HG02884 (cell line): ENCODE data around the gene TGFBI.

Source experiments
- ATAC-seq: cut with Tn5 transposase; IDR thresholded peaks from one replicate; pipeline ENCODE4 v1.9.1; 2021; ENCODE audit warnings: mild to moderate bottlenecking, moderate library complexity; ENCODE audit not compliant: unreplicated experiment

Gene TGFBI

DNA sequence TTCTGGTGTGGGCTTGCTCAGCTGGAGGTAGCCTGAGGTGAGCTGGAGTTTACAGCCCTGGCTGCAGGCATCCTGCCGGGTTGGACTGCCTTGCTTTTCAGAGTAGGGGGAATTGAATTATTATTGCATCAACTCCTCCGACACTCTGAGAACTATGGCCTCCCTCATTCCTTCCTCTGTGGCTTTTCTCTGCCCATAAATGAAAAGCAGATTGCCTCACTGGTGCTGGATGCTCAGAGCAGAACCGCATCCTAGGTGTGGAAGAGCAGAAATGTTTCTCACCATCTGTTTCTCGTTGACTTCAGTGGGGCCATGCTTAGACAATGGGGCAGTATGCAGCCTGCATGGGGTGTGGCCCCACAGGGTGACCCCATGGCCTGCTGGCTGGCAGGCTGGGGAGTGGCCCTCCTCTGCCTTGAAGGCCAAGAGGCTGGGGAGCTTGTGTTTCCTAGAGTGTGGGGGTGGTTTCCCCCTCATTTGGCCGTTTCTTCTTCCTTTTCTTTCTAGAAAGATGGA, 27.3 kb upstream of the TGFBI start:
- no peak for ATAC-seq

GRCh38 chr5:136004436-136004835, 24.4 kb upstream of the TGFBI start:
- no peak for ATAC-seq

- ATAC-seq: no peak
Observed at GRCh38 chr5:136005476-136005875, 23.3 kb upstream of the TGFBI start.

DNA sequence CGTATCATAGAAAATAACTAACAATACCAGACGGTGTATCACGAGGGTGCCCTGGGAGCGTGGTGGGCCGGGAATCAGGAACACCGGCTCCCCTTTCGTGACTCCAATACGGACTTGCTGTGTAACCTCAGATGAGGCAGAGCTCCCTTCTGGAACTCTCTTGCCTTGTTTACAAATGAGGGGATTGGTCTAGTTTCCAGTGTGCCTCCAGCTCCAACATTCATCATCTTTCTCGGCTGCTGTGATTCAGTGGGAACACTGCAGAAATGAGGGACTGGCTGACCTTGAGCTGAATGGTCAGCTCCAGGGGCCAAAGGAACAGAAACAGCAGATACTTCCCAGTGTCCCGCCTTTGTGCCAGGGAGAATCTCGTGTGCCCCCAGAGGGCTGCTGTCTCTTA, 22.6 kb upstream of the TGFBI start:
- ATAC-seq: no peak

DNA sequence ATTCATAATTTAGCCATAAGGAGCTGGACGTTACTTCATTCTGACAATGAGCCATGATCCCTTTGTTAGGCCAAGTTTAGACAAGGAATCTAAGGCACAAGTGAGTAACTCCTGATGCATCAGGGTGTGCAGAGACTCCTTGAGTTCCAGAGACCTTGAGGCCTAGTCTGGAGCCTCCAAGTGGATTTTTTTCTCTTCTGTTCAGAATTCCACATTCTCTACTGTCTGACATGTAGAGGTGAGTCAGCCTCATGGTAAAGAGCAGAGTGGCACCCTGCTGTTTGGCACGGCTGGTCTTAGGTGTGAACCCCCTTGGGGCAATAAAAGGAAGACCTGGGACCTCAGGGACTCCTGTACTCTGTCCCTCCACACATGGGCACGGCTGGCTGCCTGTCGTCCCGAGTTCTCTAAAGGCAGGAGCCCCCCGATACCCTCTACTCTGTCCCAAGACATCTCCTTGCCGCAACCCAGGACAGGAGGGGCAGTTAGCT, 22.0 kb upstream of the TGFBI start:
- no peak for ATAC-seq

DNA sequence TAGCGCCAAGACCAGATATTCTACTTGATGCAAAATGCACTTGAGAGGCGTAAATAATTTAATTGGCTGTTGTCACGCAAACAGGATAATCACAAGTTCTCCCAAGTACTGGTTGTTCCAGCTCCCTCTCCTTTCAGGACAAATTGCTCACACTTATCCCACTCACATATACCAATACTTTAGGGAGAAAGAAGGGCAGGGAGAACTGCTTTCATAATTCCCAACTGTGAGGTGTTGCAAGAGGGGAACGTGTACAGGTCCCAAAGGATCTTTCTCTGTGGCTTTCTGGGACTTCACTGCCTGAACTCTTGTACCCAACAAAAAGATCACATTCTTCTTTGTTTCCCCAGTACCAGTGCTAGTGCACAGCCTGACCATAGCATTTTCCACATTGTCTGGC, 21.5 kb upstream of the TGFBI start:
- no peak for ATAC-seq

DNA sequence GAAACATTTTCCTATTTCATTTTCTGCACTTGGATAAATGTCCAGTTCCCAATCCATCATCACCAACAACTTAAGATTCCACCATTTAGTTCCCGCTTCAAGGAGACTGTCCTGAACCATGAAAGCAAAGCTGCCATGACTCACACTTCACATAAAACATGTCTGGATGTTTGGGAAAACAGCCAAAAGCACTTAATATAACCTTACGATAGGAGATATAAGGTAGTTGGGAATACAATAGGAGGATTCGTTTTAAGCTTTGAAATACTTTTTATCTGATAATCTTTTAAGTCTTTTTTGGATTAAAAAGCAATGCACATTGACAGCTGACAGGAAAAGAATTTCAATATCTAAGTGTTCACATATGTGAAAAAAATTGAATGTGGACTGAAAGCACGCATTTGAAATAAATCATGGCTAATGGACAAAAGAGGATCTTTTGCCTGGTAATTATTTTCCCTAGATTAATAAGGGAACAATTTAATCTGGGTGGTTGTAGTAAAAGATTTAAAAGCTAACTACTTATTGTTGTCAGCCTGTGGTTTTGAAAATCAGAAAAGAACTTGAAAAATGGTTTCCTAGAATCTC, 17.3 kb upstream of the TGFBI start:
- ATAC-seq: no peak

GRCh38 chr5:136012041-136012804, 16.6 kb upstream of the TGFBI start:
- no peak for ATAC-seq

DNA sequence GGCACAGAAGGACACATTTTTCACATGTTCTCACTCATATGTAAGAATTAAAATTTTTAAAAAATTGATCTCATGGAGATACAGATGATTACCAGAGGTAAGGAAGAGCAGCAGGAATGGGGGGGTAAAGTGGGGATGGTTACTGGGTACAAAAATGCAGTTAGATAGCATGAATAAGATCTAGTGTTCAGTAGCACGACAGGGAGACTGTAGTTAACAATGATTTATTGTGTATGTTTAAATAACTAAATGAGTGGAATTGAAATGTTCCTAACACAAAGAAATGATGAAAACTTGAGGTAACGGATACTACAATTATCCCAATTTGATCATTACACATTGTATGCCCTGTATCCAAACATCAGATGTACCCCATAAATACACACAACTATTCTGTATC, 15.2 kb upstream of the TGFBI start:
- no peak for ATAC-seq

DNA sequence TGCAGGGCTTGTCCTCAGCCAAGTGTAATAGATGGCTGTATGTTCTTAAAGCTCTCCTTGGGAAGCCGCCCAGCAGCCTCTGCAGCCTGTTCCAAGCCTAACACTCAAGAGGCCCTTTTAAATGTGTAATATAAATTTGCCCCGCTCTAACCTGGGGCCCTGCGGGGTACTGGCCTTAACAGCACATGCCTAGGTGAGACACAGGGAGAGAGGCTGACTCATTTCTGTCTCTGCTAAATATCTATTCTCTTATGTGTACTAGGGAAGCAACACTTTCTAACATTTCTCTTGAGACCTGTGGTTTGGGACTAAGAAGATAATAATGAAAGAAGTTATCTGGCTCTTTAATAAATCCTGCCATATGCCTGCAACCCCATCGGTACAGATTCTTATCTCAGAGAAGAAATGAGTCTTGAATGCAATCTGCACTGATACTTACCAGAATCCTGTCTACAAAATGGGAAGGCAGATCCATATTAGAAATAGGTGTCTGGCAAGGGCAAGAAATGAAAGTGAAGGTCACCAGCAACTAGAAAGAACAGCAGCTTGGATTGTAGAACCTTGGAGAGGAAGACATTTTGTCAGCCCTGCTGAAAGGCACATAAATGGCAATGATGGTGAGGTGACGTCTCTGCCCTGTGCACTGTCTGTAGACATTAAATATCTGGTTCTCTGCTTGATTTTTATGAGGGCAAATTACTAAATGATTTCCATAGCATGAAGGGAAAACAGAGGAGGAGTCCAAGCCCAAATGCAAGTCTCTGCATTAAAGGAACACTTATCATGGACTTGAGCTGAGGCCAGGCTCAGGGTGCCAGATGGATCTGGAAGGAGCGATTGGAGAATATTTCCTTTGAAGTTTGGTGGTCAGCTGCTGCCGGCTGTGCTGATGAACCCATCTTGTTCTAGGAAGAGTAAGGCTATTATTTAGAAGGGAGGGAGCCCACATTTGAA, 14.5 kb upstream of the TGFBI start:
- peak; percentile 55 for ATAC-seq

GRCh38 chr5:136015003-136015375, 13.8 kb upstream of the TGFBI start:
- no peak for ATAC-seq

GRCh38 chr5:136015966-136016650, 12.7 kb upstream of the TGFBI start:
- no peak for ATAC-seq

GRCh38 chr5:136016945-136017530, 11.8 kb upstream of the TGFBI start:
- no peak for ATAC-seq

DNA sequence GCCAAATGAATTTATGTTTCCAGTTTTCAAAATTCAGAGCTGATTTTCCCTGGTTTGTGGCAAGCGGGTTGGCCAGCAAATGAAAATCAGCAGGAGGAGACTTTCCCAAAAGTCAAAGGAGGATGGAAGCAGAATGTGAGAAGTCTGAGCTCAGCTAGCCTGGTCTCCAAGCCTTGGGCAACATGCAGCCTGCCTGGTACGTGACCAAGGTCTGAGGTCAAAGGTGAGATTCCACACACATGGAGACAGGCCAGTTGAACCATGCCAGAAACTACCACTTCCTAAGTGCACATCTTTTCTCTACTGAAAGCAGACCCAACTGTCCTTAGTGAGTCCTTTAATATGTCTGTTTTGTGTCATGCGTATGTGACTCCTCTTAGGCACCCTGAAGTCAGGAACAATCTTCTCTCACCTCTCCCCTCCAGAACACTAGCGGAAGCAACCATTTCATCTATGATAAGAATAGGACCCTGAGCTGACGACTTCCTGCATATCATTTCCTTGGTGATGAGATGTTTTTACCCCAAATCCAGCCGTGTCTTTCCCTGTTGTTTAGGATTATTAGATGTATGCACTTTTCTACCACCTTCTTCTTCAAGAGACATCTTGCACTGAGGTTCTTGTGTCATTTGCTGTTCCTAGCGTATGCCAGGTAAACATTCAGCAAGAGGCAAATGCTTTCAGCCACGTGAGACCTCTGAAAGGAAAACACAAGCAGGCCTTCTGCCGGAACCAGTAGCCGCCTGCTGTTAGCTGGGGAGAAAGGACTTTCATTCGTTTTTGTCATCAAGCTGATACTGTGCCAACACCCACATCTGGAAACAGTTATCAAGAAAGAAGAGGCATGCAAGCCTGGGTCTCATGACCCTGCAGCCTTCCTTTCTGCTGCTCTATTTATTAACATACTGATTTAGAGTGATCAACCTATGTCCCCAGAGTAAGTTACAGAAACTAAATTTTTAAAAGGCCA, 9.7 kb upstream of the TGFBI start:
- no peak for ATAC-seq

- no peak for ATAC-seq
Observed at GRCh38 chr5:136020001-136020382, 8.8 kb upstream of the TGFBI start.

GRCh38 chr5:136020383-136021015, 8.3 kb upstream of the TGFBI start:
- ATAC-seq: no peak

GRCh38 chr5:136021016-136021405, 7.8 kb upstream of the TGFBI start:
- no peak for ATAC-seq

- ATAC-seq: no peak
Observed at GRCh38 chr5:136022965-136023364, 5.8 kb upstream of the TGFBI start.
